RWPE1 (cell line): Measurements from ENCODE around the gene VTI1A.

Source experiments
- CTCF ChIA-PET: fragments of 350-600 bp; sonication (Branson Sonifier 250); formaldehyde crosslinking; extraction: SDS; loops from one replicate; lab custom pipeline; 2021; lab: Yijun Ruan, JAX
- POLR2A ChIA-PET: fragments of 400-600 bp; formaldehyde crosslinking; extraction: SDS; loops from one replicate; lab custom pipeline; 2020; ENCODE audit warnings: antibody characterized with exemption; ENCODE audit not compliant: low non-redundant PET; lab: Yijun Ruan, JAX
- DNase-seq: peaks from one replicate; pipeline ENCODE4 v3.0.0; 2012; ENCODE audit warnings: low spot score
- H3K27ac ChIP-seq: fragments of 450-650 bp; 2 replicates; pipeline ENCODE4 v1.5.1; 2017
- CTCF ChIP-seq: fragments of 450-650 bp; conservative IDR thresholded peaks from 2 replicates; pipeline ENCODE4 v1.5.1; 2017; ENCODE audit warnings: low read depth, mild to moderate bottlenecking

Gene VTI1A

GRCh38 chr10:112816891-112817290 lies 369.9 kb downstream of the VTI1A start:
- no peak for TF ChIP-seq CTCF
- no peak overlapping the region for H3K27ac ChIP-seq
- no peak for DNase-seq
- CTCF ChIA-PET, result interaction anchor here (1.0 kb wide), 1 partner anchor 35 kb away, joined by 4 read pairs; no protein-coding TSS in a partner anchor
- POLR2A ChIA-PET, result no interaction called here

GRCh38 chr10:112817981-112818777 lies 371.2 kb downstream of the VTI1A start:
- ChIA-PET POLR2A (no interaction called here), CTCF (interaction anchor here (0.6 kb wide), 1 partner anchor 661 kb away, joined by 3 read pairs; no protein-coding TSS in a partner anchor)

GRCh38 chr10:112819231-112819630 lies 372.2 kb downstream of the VTI1A start:
- ChIA-PET POLR2A (no interaction called here), CTCF (interaction anchor here (0.6 kb wide), 1 partner anchor 662 kb away, joined by 3 read pairs; no protein-coding TSS in a partner anchor)
- no peak for TF ChIP-seq CTCF
- no peak overlapping the region for H3K27ac ChIP-seq
- no peak for DNase-seq

More at GRCh38 chr10:112817981-112818777, 371.2 kb downstream of the VTI1A start:
- no peak overlapping the region for H3K27ac ChIP-seq
- no peak for DNase-seq
- no peak for TF ChIP-seq CTCF

- H3K27ac ChIP-seq, result no peak overlapping the region
- TF ChIP-seq CTCF, result no peak
- DNase-seq, result no peak
- CTCF ChIA-PET, result interaction anchor here (0.5 kb wide), 1 partner anchor 209 kb away, joined by 3 read pairs; no protein-coding TSS in a partner anchor
- POLR2A ChIA-PET, result no interaction called here
These were observed 373.3 kb downstream of the VTI1A start for GRCh38 chr10:112820320-112820719.

- no peak for TF ChIP-seq CTCF
- H3K27ac ChIP-seq, result no peak overlapping the region
- ChIA-PET CTCF (interaction anchor here (0.5 kb wide), 1 partner anchor 209 kb away, joined by 3 read pairs; no protein-coding TSS in a partner anchor), POLR2A (no interaction called here)
- DNase-seq, result no peak
These were observed 374.0 kb downstream of the VTI1A start for GRCh38 chr10:112821038-112821437.

GRCh38 chr10:112821663-112822062 lies 374.6 kb downstream of the VTI1A start:
- DNase-seq, result no peak
- ChIA-PET POLR2A (no interaction called here), CTCF (interaction anchor here (0.6 kb wide), 1 partner anchor 24 kb away, joined by 3 read pairs; no protein-coding TSS in a partner anchor)
- TF ChIP-seq CTCF, result no peak
- H3K27ac ChIP-seq, result no peak overlapping the region
